ENCODE data around the gene CNTN5.

Gene CNTN5

GRCh38 chr11:99531468-99531867, 510.7 kb downstream of the CNTN5 start:
- Histone ChIP-seq H3K23ac (ENCODE audit: low read length) (no peak overlapping the region), H2BK12ac (ENCODE audit: low read length) (no peak overlapping the region), H3K79me2 (ENCODE audit: control insufficient read depth, insufficient read depth, low read length, poor library complexity) (no peaks in the 10 kb centered on the region), H3K9ac (ENCODE audit: low read length) (no peak overlapping the region), H2BK120ac (ENCODE audit: insufficient read depth, low read length, poor library complexity) (no peak overlapping the region), H3K4me1 (ENCODE audit: control insufficient read depth in 1 of 2, insufficient read depth in 2 of 2, low read length in 2 of 2) (no peaks in the 10 kb centered on the region), H2AFZ (ENCODE audit: insufficient read depth, low read length, poor library complexity) (no peak overlapping the region), H3K79me1 (ENCODE audit: low read length) (no peaks in the 10 kb centered on the region), H3K9me3 (ENCODE audit: insufficient read depth, low read depth, low read length) (no peaks in the 10 kb centered on the region), H2AK5ac (ENCODE audit: low read length) (no peak overlapping the region), H3K14ac (ENCODE audit: low read length) (no peak overlapping the region), H3K4me3 (ENCODE audit: low read depth, low read length) (no peak overlapping the region), H2BK5ac (ENCODE audit: low read depth, low read length, poor library complexity) (no peak overlapping the region), H4K12ac (ENCODE audit: low read depth, low read length) (no peak overlapping the region), H3K18ac (ENCODE audit: low read length) (no peak overlapping the region), H3K27me3 (ENCODE audit: insufficient read depth, low read length) (no peaks in the 10 kb centered on the region), H4K8ac (ENCODE audit: low read depth, low read length) (no peak overlapping the region), H3K4me2 (ENCODE audit: low read length) (no peak overlapping the region), H4K91ac (ENCODE audit: low read depth, low read length) (no peak overlapping the region), H3K4ac (ENCODE audit: low read depth, low read length) (no peak overlapping the region), H3K36me3 (ENCODE audit: control insufficient read depth in 1 of 2, insufficient read depth in 2 of 2, low read length in 2 of 2) (no peaks in the 10 kb centered on the region), H3K27ac (ENCODE audit: low read depth, low read length) (no peak overlapping the region)
- no CpG with 5 or more reads among the region's 13 CpGs for WGBS (ENCODE audit: extremely low coverage, insufficient coverage, insufficient read length)
- no peak for DNase-seq

- Histone ChIP-seq H2BK12ac (ENCODE audit: low read length) (no peak overlapping the region), H3K79me1 (ENCODE audit: low read length) (no peaks in the 10 kb centered on the region), H3K14ac (ENCODE audit: low read length) (no peak overlapping the region), H3K27me3 (ENCODE audit: insufficient read depth, low read length) (no peaks in the 10 kb centered on the region), H4K91ac (ENCODE audit: low read depth, low read length) (no peak overlapping the region), H4K8ac (ENCODE audit: low read depth, low read length) (no peak overlapping the region), H2AK5ac (ENCODE audit: low read length) (no peak overlapping the region), H3K9ac (ENCODE audit: low read length) (no peak overlapping the region), H2BK120ac (ENCODE audit: insufficient read depth, low read length, poor library complexity) (no peak overlapping the region), H3K79me2 (ENCODE audit: control insufficient read depth, insufficient read depth, low read length, poor library complexity) (no peaks in the 10 kb centered on the region), H3K4me3 (ENCODE audit: low read depth, low read length) (no peak overlapping the region), H3K4ac (ENCODE audit: low read depth, low read length) (no peak overlapping the region), H3K23ac (ENCODE audit: low read length) (no peak overlapping the region), H3K4me1 (ENCODE audit: control insufficient read depth in 1 of 2, insufficient read depth in 2 of 2, low read length in 2 of 2) (no peaks in the 10 kb centered on the region), H3K27ac (ENCODE audit: low read depth, low read length) (no peak overlapping the region), H3K36me3 (ENCODE audit: control insufficient read depth in 1 of 2, insufficient read depth in 2 of 2, low read length in 2 of 2) (no peaks in the 10 kb centered on the region), H3K9me3 (ENCODE audit: insufficient read depth, low read depth, low read length) (no peaks in the 10 kb centered on the region), H2AFZ (ENCODE audit: insufficient read depth, low read length, poor library complexity) (no peak overlapping the region), H4K12ac (ENCODE audit: low read depth, low read length) (no peak overlapping the region), H3K4me2 (ENCODE audit: low read length) (no peak overlapping the region), H2BK5ac (ENCODE audit: low read depth, low read length, poor library complexity) (no peak overlapping the region), H3K18ac (ENCODE audit: low read length) (no peak overlapping the region)
- no peak for DNase-seq
- WGBS (ENCODE audit: extremely low coverage, insufficient coverage, insufficient read length), result no CpG with 5 or more reads among the region's 1 CpG
Observed at GRCh38 chr11:99534812-99535211, 514.1 kb downstream of the CNTN5 start.

GRCh38 chr11:99535406-99535805, 514.7 kb downstream of the CNTN5 start:
- Histone ChIP-seq H3K79me2 (ENCODE audit: control insufficient read depth, insufficient read depth, low read length, poor library complexity) (no peaks in the 10 kb centered on the region), H4K8ac (ENCODE audit: low read depth, low read length) (no peak overlapping the region), H3K4me3 (ENCODE audit: low read depth, low read length) (no peak overlapping the region), H3K27me3 (ENCODE audit: insufficient read depth, low read length) (no peaks in the 10 kb centered on the region), H2AK5ac (ENCODE audit: low read length) (no peak overlapping the region), H3K4me1 (ENCODE audit: control insufficient read depth in 1 of 2, insufficient read depth in 2 of 2, low read length in 2 of 2) (no peaks in the 10 kb centered on the region), H3K79me1 (ENCODE audit: low read length) (no peaks in the 10 kb centered on the region), H4K91ac (ENCODE audit: low read depth, low read length) (no peak overlapping the region), H4K12ac (ENCODE audit: low read depth, low read length) (no peak overlapping the region), H3K9ac (ENCODE audit: low read length) (no peak overlapping the region), H3K27ac (ENCODE audit: low read depth, low read length) (no peak overlapping the region), H2AFZ (ENCODE audit: insufficient read depth, low read length, poor library complexity) (no peak overlapping the region), H3K23ac (ENCODE audit: low read length) (no peak overlapping the region), H3K18ac (ENCODE audit: low read length) (no peak overlapping the region), H2BK120ac (ENCODE audit: insufficient read depth, low read length, poor library complexity) (no peak overlapping the region), H3K14ac (ENCODE audit: low read length) (no peak overlapping the region), H2BK12ac (ENCODE audit: low read length) (no peak overlapping the region), H3K9me3 (ENCODE audit: insufficient read depth, low read depth, low read length) (no peaks in the 10 kb centered on the region), H3K36me3 (ENCODE audit: control insufficient read depth in 1 of 2, insufficient read depth in 2 of 2, low read length in 2 of 2) (no peaks in the 10 kb centered on the region), H3K4ac (ENCODE audit: low read depth, low read length) (no peak overlapping the region), H2BK5ac (ENCODE audit: low read depth, low read length, poor library complexity) (no peak overlapping the region), H3K4me2 (ENCODE audit: low read length) (no peak overlapping the region)
- DNase-seq, result no peak
- WGBS (ENCODE audit: extremely low coverage, insufficient coverage, insufficient read length), result no CpG with 5 or more reads among the region's 1 CpG

GRCh38 chr11:99535819-99536218, 515.1 kb downstream of the CNTN5 start:
- no peak overlapping the region for H3K4me3 ChIP-seq (ENCODE audit: low read depth, low read length)
- H4K91ac ChIP-seq (ENCODE audit: low read depth, low read length), result no peak overlapping the region
- H2AFZ ChIP-seq (ENCODE audit: insufficient read depth, low read length, poor library complexity), result no peak overlapping the region
- H2BK120ac ChIP-seq (ENCODE audit: insufficient read depth, low read length, poor library complexity), result no peak overlapping the region
- no peaks in the 10 kb centered on the region for H3K27me3 ChIP-seq (ENCODE audit: insufficient read depth, low read length)
- no peak overlapping the region for H3K9ac ChIP-seq (ENCODE audit: low read length)
- no peaks in the 10 kb centered on the region for H3K79me2 ChIP-seq (ENCODE audit: control insufficient read depth, insufficient read depth, low read length, poor library complexity)
- H3K79me1 ChIP-seq (ENCODE audit: low read length), result no peaks in the 10 kb centered on the region
- H3K36me3 ChIP-seq (ENCODE audit: control insufficient read depth in 1 of 2, insufficient read depth in 2 of 2, low read length in 2 of 2), result no peaks in the 10 kb centered on the region
- no peak overlapping the region for H2BK12ac ChIP-seq (ENCODE audit: low read length)
- H2AK5ac ChIP-seq (ENCODE audit: low read length), result no peak overlapping the region
- no CpG with 5 or more reads among the region's 2 CpGs for WGBS (ENCODE audit: extremely low coverage, insufficient coverage, insufficient read length)
- H3K9me3 ChIP-seq (ENCODE audit: insufficient read depth, low read depth, low read length), result no peaks in the 10 kb centered on the region
- no peak overlapping the region for H2BK5ac ChIP-seq (ENCODE audit: low read depth, low read length, poor library complexity)
- H3K4me2 ChIP-seq (ENCODE audit: low read length), result no peak overlapping the region
- H3K4me1 ChIP-seq (ENCODE audit: control insufficient read depth in 1 of 2, insufficient read depth in 2 of 2, low read length in 2 of 2), result no peaks in the 10 kb centered on the region
- H3K4ac ChIP-seq (ENCODE audit: low read depth, low read length), result no peak overlapping the region
- H4K12ac ChIP-seq (ENCODE audit: low read depth, low read length), result no peak overlapping the region
- no peak overlapping the region for H3K18ac ChIP-seq (ENCODE audit: low read length)
- no peak overlapping the region for H4K8ac ChIP-seq (ENCODE audit: low read depth, low read length)
- H3K27ac ChIP-seq (ENCODE audit: low read depth, low read length), result no peak overlapping the region
- no peak overlapping the region for H3K14ac ChIP-seq (ENCODE audit: low read length)
- no peak overlapping the region for H3K23ac ChIP-seq (ENCODE audit: low read length)
- DNase-seq, result no peak
